Measurements from ENCODE around the gene MADD. TPM values are rescaled to one million over a fixed set of nuclear protein-coding genes. Genes with fewer than 3 reads are reported as not detected.
"Not testable (repeated sequence)": the region's sequence is repeated elsewhere in the genome, so short reads cannot be mapped to it uniquely, and the experiment has no call there.

MADD gene
- total RNA-seq, 1 donor from 2014 or later, result 29.6 TPM

- H3K27ac Mint-ChIP-seq (ENCODE audit: unreplicated experiment), result no peak overlapping the region
- H3K36me3 Mint-ChIP-seq (ENCODE audit: low read depth), result peaks cover 43% of the 10 kb centered on the region
- H3K9me3 Mint-ChIP-seq (ENCODE audit: low read depth), result peaks cover 15% of the 10 kb centered on the region
- peaks cover 17% of the 10 kb centered on the region for H3K4me1 Mint-ChIP-seq (ENCODE audit: low read depth)
- no peak for DNase-seq (ENCODE audit: low spot score)
- H3K27me3 Mint-ChIP-seq (ENCODE audit: low read depth), result no peaks in the 10 kb centered on the region
- H3K4me3 Mint-ChIP-seq (ENCODE audit: unreplicated experiment), result no peak overlapping the region
- no peak for TF ChIP-seq CTCF (IDR thresholded peaks at IDR 0.05)
Measured at GRCh38 chr11:47306484-47306844, 36.5 kb downstream of the MADD start.

- TF ChIP-seq CTCF (IDR thresholded peaks at IDR 0.05), result no peak
- Mint-ChIP-seq H3K27ac (ENCODE audit: unreplicated experiment) (no peak overlapping the region), H3K36me3 (ENCODE audit: low read depth) (peaks cover 31% of the 10 kb centered on the region), H3K4me1 (ENCODE audit: low read depth) (peaks cover 17% of the 10 kb centered on the region), H3K27me3 (ENCODE audit: low read depth) (no peaks in the 10 kb centered on the region), H3K9me3 (ENCODE audit: low read depth) (peaks cover 3% of the 10 kb centered on the region), H3K4me3 (ENCODE audit: unreplicated experiment) (no peak overlapping the region)
- no peak for DNase-seq (ENCODE audit: low spot score)
Measured at GRCh38 chr11:47308050-47308823, 38.3 kb downstream of the MADD start.

GRCh38 chr11:47314992-47315391 lies 45.1 kb downstream of the MADD start:
- TF ChIP-seq CTCF (IDR thresholded peaks at IDR 0.05), result no peak
- Mint-ChIP-seq H3K27ac (ENCODE audit: unreplicated experiment) (no peak overlapping the region), H3K4me3 (ENCODE audit: unreplicated experiment) (no peak overlapping the region), H3K27me3 (ENCODE audit: low read depth) (no peaks in the 10 kb centered on the region), H3K9me3 (ENCODE audit: low read depth) (no peaks in the 10 kb centered on the region), H3K4me1 (ENCODE audit: low read depth) (no peaks in the 10 kb centered on the region), H3K36me3 (ENCODE audit: low read depth) (peaks cover 20% of the 10 kb centered on the region)
- no peak for DNase-seq (ENCODE audit: low spot score)

GRCh38 chr11:47316501-47316900 lies 46.6 kb downstream of the MADD start:
- H3K4me3 Mint-ChIP-seq (ENCODE audit: unreplicated experiment); DNase-seq (ENCODE audit: low spot score); H3K27me3 Mint-ChIP-seq (ENCODE audit: low read depth); H3K9me3 Mint-ChIP-seq (ENCODE audit: low read depth); H3K4me1 Mint-ChIP-seq (ENCODE audit: low read depth); H3K27ac Mint-ChIP-seq (ENCODE audit: unreplicated experiment): not testable (repeated sequence)
- H3K36me3 Mint-ChIP-seq (ENCODE audit: low read depth), result peaks cover 15% of the 10 kb centered on the region

GRCh38 chr11:47317064-47317828 lies 47.3 kb downstream of the MADD start:
- Mint-ChIP-seq H3K36me3 (ENCODE audit: low read depth) (peaks cover 17% of the 10 kb centered on the region), H3K27me3 (ENCODE audit: low read depth) (no peaks in the 10 kb centered on the region), H3K4me3 (ENCODE audit: unreplicated experiment) (no peak overlapping the region), H3K4me1 (ENCODE audit: low read depth) (no peaks in the 10 kb centered on the region), H3K9me3 (ENCODE audit: low read depth) (no peaks in the 10 kb centered on the region), H3K27ac (ENCODE audit: unreplicated experiment) (no peak overlapping the region)
- TF ChIP-seq CTCF (IDR thresholded peaks at IDR 0.05), result no peak
- DNase-seq (ENCODE audit: low spot score), result no peak

Measured in chondrocyte (in vitro differentiated cells).